Measurements from ENCODE around the gene UBE2E2.

GRCh38 chr3:23254282-23254681, 51.2 kb downstream of the UBE2E2 start:
- no peak for TF ChIP-seq ELK4 (IDR thresholded peaks at IDR 0.05; ENCODE audit: borderline replicate concordance, low read depth, low read length)
- no peak for TF ChIP-seq ZNF514 (tag by site-specific recombination; IDR thresholded peaks at IDR 0.05)
- TF ChIP-seq ZNF37A (tag by site-specific recombination; IDR thresholded peaks at IDR 0.05): no peak

Measured in HEK293 (cell line).